ENCODE measurements around the gene LRFN5. TPM values are rescaled to one million over a fixed set of nuclear protein-coding genes. Genes with fewer than 3 reads are reported as not detected.

Gene LRFN5
- total and polyA plus RNA-seq, 2 of the 8 experiments (the other 6 are each of a cell fraction or from before 2014, with no cell fraction given): 0.85 to 4.7 TPM

- TF ChIP-seq TAF7 (optimal IDR thresholded peaks at IDR 0.05; ENCODE audit: borderline replicate concordance, low read depth, low read length) (no peak), POU5F1 (IDR thresholded peaks at IDR 0.05; ENCODE audit: low read depth, low read length) (no peak), RFX5 (IDR thresholded peaks at IDR 0.05; ENCODE audit: borderline replicate concordance, low read depth, low read length) (no peak), RNF2 (IDR thresholded peaks at IDR 0.05; ENCODE audit: borderline replicate concordance, low read depth, low read length, missing control alignments, poor library complexity, severe bottlenecking) (no peak), SP1 (IDR thresholded peaks at IDR 0.05; ENCODE audit: low read depth, low read length) (no peak), NANOG (IDR thresholded peaks at IDR 0.05; ENCODE audit: insufficient read depth, low read depth, low read length, poor library complexity, severe bottlenecking) (no peak), TEAD4 (IDR thresholded peaks at IDR 0.05; ENCODE audit: low read depth, low read length) (no peak), CBX8 (IDR thresholded peaks at IDR 0.05; ENCODE audit: borderline replicate concordance, low read depth, low read length) (no peak), HDAC6 (IDR thresholded peaks at IDR 0.05; ENCODE audit: low read depth, low read length) (no peak), KDM5A (IDR thresholded peaks at IDR 0.05; ENCODE audit: low read length) (no peak), CEBPB (IDR thresholded peaks at IDR 0.05; ENCODE audit: low read depth, low read length) (no peak), TAF1 (IDR thresholded peaks at IDR 0.05; ENCODE audit: low read depth, low read length) (no peak), SP4 (IDR thresholded peaks at IDR 0.05; ENCODE audit: low read length) (no peak), ATF3 (IDR thresholded peaks at IDR 0.05; ENCODE audit: insufficient read depth, low read depth, low read length) (no peak), GTF2F1 (IDR thresholded peaks at IDR 0.05; ENCODE audit: borderline replicate concordance, low read depth, low read length) (no peak), POLR2A (IDR thresholded peaks at IDR 0.05; ENCODE audit: control extremely low read depth in 1 of 2, low read depth in 2 of 2, low read length in 2 of 2) (no peak), NRF1 (IDR thresholded peaks at IDR 0.05; ENCODE audit: low read depth, low read length) (no peak), EGR1 (IDR thresholded peaks at IDR 0.05; ENCODE audit: borderline replicate concordance, low read depth, low read length) (no peak), ASH2L (IDR thresholded peaks at IDR 0.05; ENCODE audit: low read length) (peak; percentile 88), POLR2AphosphoS5 (IDR thresholded peaks at IDR 0.05; ENCODE audit: low read depth, low read length) (no peak), JUND (IDR thresholded peaks at IDR 0.05; ENCODE audit: low read length) (no peak), GABPA (IDR thresholded peaks at IDR 0.05; ENCODE audit: borderline replicate concordance, insufficient read depth, low read length) (no peak), JUN (IDR thresholded peaks at IDR 0.05; ENCODE audit: low read depth, low read length) (no peak), SRF (IDR thresholded peaks at IDR 0.05; ENCODE audit: low read depth, low read length) (no peak), YY1 (IDR thresholded peaks at IDR 0.05; ENCODE audit: low read depth, low read length) (peak; percentile 75; the same call in 1 of the 2 replicates), TBP (IDR thresholded peaks at IDR 0.05; ENCODE audit: low read depth, low read length) (no peak), BACH1 (IDR thresholded peaks at IDR 0.05; ENCODE audit: low read length) (no peak), MAX (IDR thresholded peaks at IDR 0.05) (peak; percentile 58)
These were observed 3.1 kb downstream of the LRFN5 start (continued) for GRCh38 chr14:41609704-41610183.

Data from H1 (cell line).